Measurements from ENCODE around the gene MAPK1. TPM values are rescaled to one million over a fixed set of nuclear protein-coding genes. Genes with fewer than 3 reads are reported as not detected.

MAPK1 gene
- total RNA-seq, 1 donor from 2014 or later, result 42.3 TPM

DNA sequence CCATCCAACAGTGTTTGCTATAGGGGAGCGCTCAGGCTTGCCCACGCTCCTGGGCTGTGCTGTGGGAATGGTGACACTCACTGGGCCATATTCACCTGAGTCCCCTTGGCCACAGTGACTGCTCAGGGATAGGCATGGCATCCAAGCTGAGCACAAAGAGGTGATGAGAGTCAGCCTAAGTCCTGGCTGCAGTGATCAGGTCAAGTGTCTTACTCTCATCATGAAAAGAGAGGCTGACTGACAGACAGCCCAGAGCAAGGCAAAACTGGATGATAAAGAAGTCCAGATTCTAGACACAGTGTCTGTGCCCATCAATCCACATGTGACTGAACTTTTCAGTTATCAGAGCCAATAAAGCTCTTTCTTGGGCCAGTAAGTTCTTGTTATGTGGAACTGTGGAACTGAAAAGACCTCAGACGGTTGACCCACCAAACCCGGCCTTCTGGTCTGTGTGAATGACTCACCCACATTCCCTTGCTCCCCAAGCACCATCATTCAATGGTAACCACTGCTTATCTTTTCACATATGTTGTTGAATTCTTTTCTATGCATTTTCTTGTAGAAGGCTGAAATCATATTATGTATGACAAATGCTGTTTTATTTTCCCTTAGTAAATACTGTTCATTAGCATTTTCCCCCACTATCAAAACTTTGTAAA lies 88.6 kb downstream of the MAPK1 start:
- no peak overlapping the region for H3K4me3 ChIP-seq (ENCODE audit: low read depth, low read length)
- TF ChIP-seq CTCF (conservative IDR thresholded peaks at IDR 0.05; ENCODE audit: low read depth, low read length), result no peak
- peak; percentile 43 for DNase-seq (ENCODE audit: low read depth)

- TF ChIP-seq CTCF (conservative IDR thresholded peaks at IDR 0.05; ENCODE audit: low read depth, low read length), result no peak
- no peak for DNase-seq (ENCODE audit: low read depth)
Observed at GRCh38 chr22:21771631-21771976, 95.8 kb downstream of the MAPK1 start.

DNA sequence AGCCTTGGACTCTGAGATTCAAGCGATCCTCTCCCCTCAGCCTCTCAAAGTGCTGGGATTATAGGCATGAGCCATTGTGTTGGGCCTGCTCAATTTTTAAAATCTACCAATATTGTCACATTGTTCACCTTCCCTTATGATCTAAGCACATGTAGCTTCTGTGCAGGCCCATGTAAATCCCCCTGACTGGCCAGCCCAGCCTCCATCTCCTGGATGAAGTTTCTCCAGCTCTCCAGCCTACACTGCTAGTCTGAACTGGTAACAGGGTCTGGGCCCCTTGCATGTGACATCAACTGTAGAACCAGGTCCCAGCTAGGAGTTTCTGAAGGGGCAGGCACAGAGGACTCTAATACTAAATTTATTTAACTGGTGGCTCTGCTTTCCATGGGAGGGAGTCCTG lies 99.0 kb downstream of the MAPK1 start:
- DNase-seq (ENCODE audit: low read depth), result no peak
- no peak for TF ChIP-seq CTCF (conservative IDR thresholded peaks at IDR 0.05; ENCODE audit: low read depth, low read length)

More at GRCh38 chr22:21771631-21771976, 95.8 kb downstream of the MAPK1 start:
- no peak overlapping the region for H3K4me3 ChIP-seq (ENCODE audit: low read depth, low read length)

GRCh38 chr22:21766691-21767462 lies 100.6 kb downstream of the MAPK1 start:
- H3K4me3 ChIP-seq (ENCODE audit: low read depth, low read length), result no peak overlapping the region
- no peak for TF ChIP-seq CTCF (conservative IDR thresholded peaks at IDR 0.05; ENCODE audit: low read depth, low read length)
- DNase-seq (ENCODE audit: low read depth), result no peak

More for the DNA sequence above, 99.0 kb downstream of the MAPK1 start:
- no peak overlapping the region for H3K4me3 ChIP-seq (ENCODE audit: low read depth, low read length)

- H3K4me3 ChIP-seq (ENCODE audit: low read depth, low read length), result no peak overlapping the region
- no peak for TF ChIP-seq CTCF (conservative IDR thresholded peaks at IDR 0.05; ENCODE audit: low read depth, low read length)
- no peak for DNase-seq (ENCODE audit: low read depth)
Observed at GRCh38 chr22:21765909-21766529, 101.4 kb downstream of the MAPK1 start.

- no peak for DNase-seq (ENCODE audit: low read depth)
Observed at GRCh38 chr22:21764038-21764804, 103.2 kb downstream of the MAPK1 start.

More at GRCh38 chr22:21764038-21764804, 103.2 kb downstream of the MAPK1 start:
- no peak for TF ChIP-seq CTCF (conservative IDR thresholded peaks at IDR 0.05; ENCODE audit: low read depth, low read length)
- H3K4me3 ChIP-seq (ENCODE audit: low read depth, low read length), result no peak overlapping the region
